NCI-H510A treated with DMSO at 0.1 percent for 48 hours (cell line): ENCODE data around the gene UNC45B.
"Not testable (repeated sequence)": the region's sequence is repeated elsewhere in the genome, so short reads cannot be mapped to it uniquely, and the experiment has no call there.

Experiments used
- DNase-seq: peaks from one replicate; lab custom pipeline; 2025; lab: John Stamatoyannopoulos, UW

The UNC45B gene

DNA sequence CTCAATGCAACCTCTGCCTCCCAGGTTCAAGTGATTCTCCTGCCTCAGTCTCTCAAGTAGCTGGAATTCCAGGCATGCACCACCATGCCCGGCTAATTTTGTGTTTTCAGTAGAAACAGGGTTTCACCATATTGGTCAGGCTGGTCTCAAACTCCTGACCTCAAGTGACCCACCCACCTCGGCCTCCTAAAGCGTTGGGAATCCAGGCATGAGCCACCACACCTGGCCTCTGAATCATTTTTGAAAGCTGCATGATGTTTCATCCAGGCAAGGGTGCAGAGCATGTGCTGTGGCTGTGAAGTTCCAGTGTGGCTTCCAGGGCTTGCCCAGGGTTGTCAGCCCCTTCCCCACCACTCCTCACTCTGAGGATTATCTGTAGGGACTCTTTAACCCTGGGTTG, 24.7 kb downstream of the UNC45B start:
- DNase-seq: not testable (repeated sequence)

- no peak for DNase-seq
These were observed 27.3 kb downstream of the UNC45B start for GRCh38 chr17:35174835-35175334.

DNA sequence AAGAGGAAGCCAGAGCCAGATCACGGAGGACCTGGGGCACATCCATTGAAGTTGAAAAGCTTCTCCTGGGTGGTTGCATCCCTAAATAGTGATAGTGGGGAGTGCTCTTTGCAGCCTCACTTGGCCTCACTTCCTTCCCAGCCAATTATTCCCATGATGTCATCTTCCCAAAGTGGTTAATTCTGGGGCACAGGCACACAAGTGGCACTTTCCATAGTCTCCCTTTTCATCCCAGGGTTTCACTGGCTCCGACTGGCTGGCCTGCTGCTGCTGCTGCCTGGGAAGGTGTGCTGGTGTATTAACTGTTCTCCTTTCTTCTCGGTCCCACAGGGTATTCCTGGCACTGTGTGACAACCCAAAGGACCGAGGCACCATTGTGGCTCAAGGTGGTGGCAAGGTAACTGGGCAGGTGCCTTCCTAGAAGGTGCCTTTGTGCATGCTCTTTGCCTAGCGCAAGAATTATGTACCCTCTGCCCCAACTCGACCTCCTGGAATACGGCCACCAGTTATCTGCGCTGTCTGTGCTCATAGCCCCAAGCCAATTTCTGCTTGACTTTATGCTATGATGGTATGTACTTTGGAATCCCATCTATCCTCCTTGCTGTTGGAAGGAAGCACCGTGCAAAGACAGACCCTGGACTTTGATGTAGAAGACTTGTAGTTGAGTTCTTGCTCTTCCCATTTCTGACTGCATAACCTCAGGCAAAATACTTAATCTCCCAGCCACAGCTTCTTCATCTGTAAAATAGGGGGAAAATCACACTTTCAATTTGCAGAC, 28.2 kb downstream of the UNC45B start:
- DNase-seq: no peak

DNA sequence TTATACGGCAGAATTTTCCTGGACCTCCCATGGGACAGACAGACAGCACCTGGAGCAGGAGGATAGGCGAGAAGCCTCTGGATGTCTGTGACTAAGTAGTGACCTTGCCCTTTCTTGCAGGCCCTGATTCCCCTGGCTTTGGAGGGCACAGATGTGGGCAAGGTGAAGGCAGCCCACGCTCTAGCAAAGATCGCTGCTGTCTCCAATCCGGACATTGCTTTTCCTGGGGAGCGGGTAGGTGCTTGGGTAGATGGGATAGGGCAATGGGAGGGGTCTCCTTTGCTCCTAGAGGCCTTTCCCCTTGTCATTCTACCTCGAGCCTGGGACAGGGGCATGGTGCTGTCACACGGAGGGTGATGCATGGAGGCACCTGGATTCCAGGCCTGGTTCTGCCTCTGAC, 29.3 kb downstream of the UNC45B start:
- no peak for DNase-seq

DNA sequence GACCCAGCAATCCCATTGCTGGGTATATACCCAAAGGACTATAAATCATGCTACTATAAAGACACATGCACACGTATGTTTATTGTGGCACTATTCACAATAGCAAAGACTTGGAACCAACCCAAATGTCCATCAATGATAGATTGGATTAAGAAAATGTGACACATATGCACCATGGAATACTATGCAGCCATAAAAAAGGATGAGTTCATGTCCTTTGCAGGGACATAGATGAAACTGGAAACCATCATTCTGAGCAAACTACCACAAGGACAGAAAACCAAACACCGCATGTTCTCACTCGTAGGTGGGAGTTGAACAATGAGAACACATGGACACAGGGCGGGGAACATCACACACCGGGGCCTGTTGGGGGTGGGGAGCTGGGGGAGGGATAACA, 31.8 kb downstream of the UNC45B start:
- not testable (repeated sequence) for DNase-seq

GRCh38 chr17:35183332-35183731, 35.7 kb downstream of the UNC45B start:
- no peak for DNase-seq

GRCh38 chr17:35184274-35184673, 36.7 kb downstream of the UNC45B start:
- no peak for DNase-seq

DNA sequence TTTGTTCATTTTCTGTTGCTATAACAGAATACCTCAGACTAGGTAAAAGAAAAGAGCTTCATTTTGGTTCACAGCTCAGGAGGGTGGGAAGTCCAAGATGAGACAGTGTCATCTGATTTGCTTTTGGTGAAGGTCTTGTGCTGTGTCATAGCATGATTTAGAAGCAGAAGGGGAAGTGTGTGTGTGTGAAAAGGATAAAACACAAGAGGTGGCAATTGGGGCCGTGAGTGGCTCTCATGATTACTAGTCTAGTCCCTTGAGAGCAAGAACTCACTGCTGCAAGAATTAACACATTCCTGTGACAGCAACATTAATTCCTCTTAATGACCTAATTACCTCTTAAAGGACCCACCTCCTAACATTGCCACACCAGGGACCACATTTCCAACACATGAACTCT, 38.2 kb downstream of the UNC45B start:
- no peak for DNase-seq

DNA sequence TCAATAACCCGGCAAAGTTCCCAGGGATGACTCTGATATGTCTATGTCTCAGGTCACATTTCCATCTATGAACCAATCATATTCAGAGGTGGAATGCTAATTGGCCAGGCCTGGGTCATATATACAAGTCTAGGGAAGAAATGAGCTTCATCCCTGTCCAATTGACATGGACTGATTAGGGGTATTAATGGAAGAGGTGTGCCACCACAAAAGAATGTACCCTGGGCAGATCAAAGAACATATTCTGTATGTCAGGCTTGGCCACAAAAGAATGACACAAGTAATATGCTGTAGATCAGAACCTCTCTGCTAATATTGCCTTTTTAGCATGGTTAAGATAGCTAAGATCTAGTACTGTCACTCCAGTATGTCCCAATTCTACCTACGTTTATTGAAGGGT, 39.9 kb downstream of the UNC45B start:
- DNase-seq: no peak

DNA sequence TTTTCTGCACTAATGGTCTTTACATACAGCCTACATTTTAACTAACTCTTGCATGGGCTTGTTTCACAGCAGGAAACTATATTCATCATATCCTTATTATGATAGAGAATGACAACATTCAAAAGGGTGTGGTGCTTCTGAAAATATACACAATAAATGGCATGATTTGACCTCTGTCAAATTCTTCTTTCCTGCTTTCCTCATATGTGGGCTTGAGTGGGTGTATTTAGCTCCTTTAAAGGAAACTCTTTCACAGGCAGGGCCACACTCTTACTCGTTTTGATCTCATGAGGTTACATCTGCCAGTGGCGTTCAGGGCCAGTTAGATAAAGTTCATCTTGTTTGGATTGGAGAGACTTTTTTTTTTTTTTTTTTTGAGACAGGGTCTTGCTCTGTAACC, 40.5 kb downstream of the UNC45B start:
- DNase-seq: no peak

GRCh38 chr17:35189291-35189690, 41.7 kb downstream of the UNC45B start:
- no peak for DNase-seq

- DNase-seq: no peak
These were observed 43.5 kb downstream of the UNC45B start for GRCh38 chr17:35191001-35191695.

DNA sequence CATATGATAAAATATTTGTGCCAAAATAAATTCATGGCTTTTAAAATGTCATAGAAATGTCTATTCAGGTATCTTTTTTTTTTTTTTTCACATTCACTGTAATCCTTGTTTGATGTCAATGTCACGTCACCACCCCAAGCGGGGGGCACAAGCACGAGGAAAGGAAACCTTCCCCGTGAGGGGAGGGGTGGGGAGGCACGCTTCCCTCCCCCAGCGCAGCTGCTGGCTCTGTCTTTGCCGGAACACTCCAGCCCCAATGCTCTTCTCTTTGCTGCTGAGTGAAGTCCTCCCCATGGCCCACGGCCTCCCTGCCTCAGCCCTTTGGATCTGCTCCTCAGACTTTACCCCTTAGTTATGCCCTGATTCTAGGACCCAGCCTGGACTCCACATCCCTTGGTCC, 45.1 kb downstream of the UNC45B start:
- DNase-seq: no peak

DNA sequence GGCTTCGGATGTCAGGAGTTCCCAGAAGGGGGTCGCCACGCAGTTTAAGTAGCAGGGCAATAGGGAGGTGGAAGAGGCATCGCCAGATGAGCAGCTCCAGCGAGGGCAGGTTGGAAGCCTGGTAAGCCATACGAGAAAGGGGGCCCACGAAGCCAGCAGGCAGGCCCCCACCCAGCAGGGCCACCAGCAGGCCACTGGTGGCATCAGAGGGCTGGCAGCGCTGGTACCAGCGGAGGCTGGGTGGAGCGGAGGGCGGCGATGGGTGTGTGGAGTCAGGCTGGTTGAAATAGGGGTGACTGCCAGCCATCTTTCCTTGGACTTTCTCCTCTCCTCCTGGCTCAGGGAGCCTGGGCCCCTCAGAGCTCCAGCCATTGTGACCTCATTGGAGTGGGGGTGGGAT, 46.4 kb downstream of the UNC45B start, which contains the start of gene SLC35G3:
Gene SLC35G3, minus strand, starts transcription at position 393 of the 400 bp plus-strand sequence. Its CDS starts 86 bp downstream, at position 307.
- not testable (repeated sequence) for DNase-seq

GRCh38 chr17:35195062-35195461, 47.4 kb downstream of the UNC45B start:
- DNase-seq: not testable (repeated sequence)

GRCh38 chr17:35202582-35202981, 55.0 kb downstream of the UNC45B start:
- DNase-seq: not testable (repeated sequence)

GRCh38 chr17:35210741-35211140, 63.1 kb downstream of the UNC45B start:
- no peak for DNase-seq

GRCh38 chr17:35212668-35213067, 65.1 kb downstream of the UNC45B start:
- DNase-seq: no peak

GRCh38 chr17:35213412-35213940, 65.9 kb downstream of the UNC45B start:
- no peak for DNase-seq

DNA sequence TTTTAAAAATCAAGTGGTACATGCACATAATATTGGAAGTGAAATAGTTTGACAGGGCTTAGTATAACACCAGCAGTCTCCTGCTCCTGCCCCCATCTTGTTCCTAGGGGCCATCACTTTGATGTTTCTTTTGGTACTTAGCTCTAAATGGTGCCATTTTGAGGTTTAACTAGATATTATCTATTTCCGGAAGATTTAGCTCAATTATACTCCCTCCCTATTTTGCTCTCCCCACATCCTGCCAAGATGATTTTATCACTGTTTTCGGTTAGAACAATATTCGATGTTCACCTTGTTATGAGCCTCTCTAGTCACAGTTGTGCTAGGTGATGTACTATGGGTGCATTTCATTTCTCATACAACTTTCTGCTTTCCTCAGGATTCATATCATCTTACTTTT, 66.6 kb downstream of the UNC45B start:
- no peak for DNase-seq

- DNase-seq: no peak
These were observed 67.1 kb downstream of the UNC45B start for GRCh38 chr17:35214631-35215273.

- no peak for DNase-seq
These were observed 69.5 kb downstream of the UNC45B start for GRCh38 chr17:35217107-35217506.
